K562 (cell line): ENCODE results near the gene CHCHD5.

Source experiments
- CTCF ChIP-seq, 3 experiments: IDR thresholded peaks in 2 of 3; conservative IDR thresholded peaks in 1 of 3; 2 replicates each; pipeline ENCODE4 v1.5.1; 2011 to 2012; ENCODE audit warnings: low read length in 3 of 3, mild to moderate bottlenecking in 3 of 3, control low read depth in 2 of 3, improper control_type of control experiment in 1 of 3, inconsistent platforms in 1 of 3, low read depth in 1 of 3, mixed read lengths in 1 of 3, moderate library complexity in 1 of 3; ENCODE audit not compliant: insufficient read depth in 2 of 3
- JUNB ChIP-seq: fragments of 450-650 bp; formaldehyde crosslinking; conservative IDR thresholded peaks from 2 replicates; pipeline ENCODE4 v1.4.0; 2020; ENCODE audit warnings: mild to moderate bottlenecking
- NR2F6 ChIP-seq: fragments of 450-650 bp; formaldehyde crosslinking; IDR thresholded peaks from 2 replicates; pipeline ENCODE4 v1.4.0; 2020; ENCODE audit warnings: mild to moderate bottlenecking
- TSHZ1 ChIP-seq: fragments of 250-450 bp; sonication (Bioruptor Pico); IDR thresholded peaks from 2 replicates; pipeline ENCODE4 v1.4.0; 2020; ENCODE audit warnings: mild to moderate bottlenecking, moderate library complexity
- TF ChIP-seq, protein P1 (sequence below): sonication (generic); formaldehyde crosslinking; IDR thresholded peaks from 2 replicates; pipeline ENCODE4 v1.8.1; 2022; ENCODE audit warnings: missing genetic modification reagents

DNA sequence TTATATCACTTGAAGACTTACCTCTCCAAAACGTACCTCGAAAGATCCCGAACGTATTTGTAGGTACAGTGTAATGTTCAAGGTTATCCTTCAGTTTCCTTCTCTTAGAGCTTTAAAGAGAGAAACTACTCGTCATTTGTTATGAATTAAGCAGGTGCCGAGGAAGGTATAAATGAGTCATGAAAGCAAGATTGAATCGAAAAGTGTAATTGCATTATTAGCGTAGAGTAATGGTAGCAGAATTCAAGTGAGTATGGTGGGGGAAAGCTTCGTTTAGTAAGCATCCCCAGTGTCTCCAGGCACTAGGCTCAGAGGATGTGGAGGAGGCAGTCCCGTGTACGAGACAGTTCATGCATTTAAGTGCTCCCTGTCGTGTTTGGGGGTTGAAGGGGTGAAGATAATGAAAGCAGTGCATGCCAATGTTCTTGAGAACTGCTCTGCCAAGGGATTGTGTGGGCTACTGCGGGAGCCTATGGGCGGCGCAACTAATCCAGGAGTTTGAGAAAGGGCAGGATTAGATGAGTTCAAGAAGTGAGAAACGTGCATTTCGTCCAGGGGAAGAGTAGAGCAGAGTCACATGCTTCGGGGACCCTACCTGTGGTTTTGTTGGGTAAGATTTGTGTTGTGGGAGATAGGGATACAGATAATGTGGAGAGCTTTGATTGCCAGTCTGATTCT lies 41.3 kb upstream of the CHCHD5 start:
- TF ChIP-seq JUNB (CRISPR knock-in tag) = no peak
- TF ChIP-seq NR2F6 (CRISPR knock-in tag) = no peak
- 0 out of 6 replicates have a peak, but pooled peaks of 1 of the 3 experiments have one; percentile 0 for TF ChIP-seq CTCF (IDR thresholded peaks at IDR 0.05 in 2 of 3, conservative IDR thresholded peaks at IDR 0.05 in 1 of 3; ENCODE audit: insufficient read depth in 2 of 3, low read depth in 1 of 3, low read length in 3 of 3)
- TF ChIP-seq, protein P1, sequence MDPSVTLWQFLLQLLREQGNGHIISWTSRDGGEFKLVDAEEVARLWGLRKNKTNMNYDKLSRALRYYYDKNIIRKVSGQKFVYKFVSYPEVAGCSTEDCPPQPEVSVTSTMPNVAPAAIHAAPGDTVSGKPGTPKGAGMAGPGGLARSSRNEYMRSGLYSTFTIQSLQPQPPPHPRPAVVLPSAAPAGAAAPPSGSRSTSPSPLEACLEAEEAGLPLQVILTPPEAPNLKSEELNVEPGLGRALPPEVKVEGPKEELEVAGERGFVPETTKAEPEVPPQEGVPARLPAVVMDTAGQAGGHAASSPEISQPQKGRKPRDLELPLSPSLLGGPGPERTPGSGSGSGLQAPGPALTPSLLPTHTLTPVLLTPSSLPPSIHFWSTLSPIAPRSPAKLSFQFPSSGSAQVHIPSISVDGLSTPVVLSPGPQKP (CRISPR knock-in tag) = no peak
- TF ChIP-seq TSHZ1 (CRISPR knock-in tag) = no peak
